Breast epithelium (tissue), 4 donors: ENCODE measurements around the gene KRTAP6-2. TPM values are rescaled to one million over a fixed set of nuclear protein-coding genes. Genes with fewer than 3 reads are reported as not detected.

Experiments used
- DNase-seq, 2 donors: peaks; one replicate each; pipeline ENCODE4 v3.0.0-alpha.2; 2019; ENCODE audit warnings: low spot score in 2 of 2
- H3K27ac ChIP-seq, 2 donors: fragments of 200-600 bp; sonication (generic) in 1 of 2; one replicate each; pipeline ENCODE4 v1.5.1; 2016 to 2019; ENCODE audit warnings: mild to moderate bottlenecking in 1 of 2
- H3K27me3 ChIP-seq, 2 donors: fragments of 200-600 bp; sonication (generic) in 1 of 2; one replicate each; pipeline versions ENCODE4 v1.5.1 to v1.6.0; 2017 to 2019; ENCODE audit warnings: control low read depth in 1 of 2, mild to moderate bottlenecking in 1 of 2
- H3K36me3 ChIP-seq: fragments of 200-600 bp; one replicate; pipeline ENCODE4 v1.5.1; 2019
- H3K4me1 ChIP-seq, 2 donors: fragments of 200-600 bp; sonication (generic); one replicate each; pipeline ENCODE4 v1.5.1; 2016 to 2019; ENCODE audit warnings: control low read depth in 1 of 2
- H3K4me3 ChIP-seq, 3 donors: fragments of 200-600 bp; sonication (generic); 1 replicate in 2 of 3; 2 replicates in 1 of 3; pipeline ENCODE4 v1.5.1; 2016 to 2019; ENCODE audit warnings: mild to moderate bottlenecking in 3 of 3, moderate library complexity in 2 of 3
- H3K9me3 ChIP-seq, 2 donors: fragments of 200-600 bp; sonication (generic) in 1 of 2; one replicate each; pipeline ENCODE4 v1.5.1; 2016 to 2019; ENCODE audit warnings: control low read depth in 1 of 2
- CTCF ChIP-seq, 3 donors: fragments of 450-650 bp; IDR thresholded peaks; one replicate each; pipeline ENCODE4 v1.5.1; 2016 to 2017; ENCODE audit warnings: antibody characterized with exemption in 3 of 3, mild to moderate bottlenecking in 3 of 3, moderate library complexity in 3 of 3
- POLR2A ChIP-seq: fragments of 450-650 bp; IDR thresholded peaks from one replicate; pipeline ENCODE4 v1.6.1; 2016; ENCODE audit warnings: antibody characterized with exemption, mild to moderate bottlenecking, moderate library complexity
- POLR2AphosphoS5 ChIP-seq, 3 donors: sonication (generic); formaldehyde crosslinking; IDR thresholded peaks; one replicate each; pipeline ENCODE4 v1.6.1; 2017; ENCODE audit warnings: antibody characterized with exemption in 3 of 3
- intact Hi-C: fragments of 100-400 bp; cut with DNase I; formaldehyde crosslinking; loops from one replicate; pipeline ENCODE4 v1.15.1; 2023; ENCODE audit warnings: low total_unique reads
- total RNA-seq, 3 donors: library from RNA; depleted of rRNA; stranded (reverse); fragments of >200 nt; gene quantifications; one replicate each; pipeline ENCODE4 v1.1.0, GENCODE V29; 2016

KRTAP6-2 gene
- total RNA-seq, 3 donors from 2014 or later, result not detected

GRCh38 chr21:30563072-30563471 lies 35.6 kb downstream of the KRTAP6-2 start:
- no peak for TF ChIP-seq POLR2A
- no peak for TF ChIP-seq POLR2AphosphoS5 (IDR thresholded peaks at IDR 0.05)
- no peak for TF ChIP-seq CTCF (IDR thresholded peaks at IDR 0.05)
- Histone ChIP-seq H3K4me3 (no peak overlapping the region), H3K4me1 (no peaks in the 10 kb centered on the region), H3K9me3 (no peaks in the 10 kb centered on the region), H3K27me3 (no peaks in the 10 kb centered on the region), H3K36me3 (no peaks in the 10 kb centered on the region), H3K27ac (no peak overlapping the region)
- no peak for DNase-seq
- intact Hi-C loops, result no loop called here

GRCh38 chr21:30561957-30562356 lies 36.7 kb downstream of the KRTAP6-2 start:
- Histone ChIP-seq H3K36me3 (no peaks in the 10 kb centered on the region), H3K27ac (no peak overlapping the region), H3K9me3 (no peaks in the 10 kb centered on the region), H3K27me3 (no peaks in the 10 kb centered on the region), H3K4me1 (no peaks in the 10 kb centered on the region), H3K4me3 (no peak overlapping the region)
- TF ChIP-seq POLR2AphosphoS5 (IDR thresholded peaks at IDR 0.05) (no peak), POLR2A (no peak), CTCF (IDR thresholded peaks at IDR 0.05) (no peak)
- no peak for DNase-seq
- intact Hi-C loops, result no loop called here

GRCh38 chr21:30561264-30561895 lies 37.3 kb downstream of the KRTAP6-2 start, which contains the start of gene KRTAP19-7:
KRTAP19-7 (minus strand) TSS chr21:30561314; CDS start chr21:30561289, 25 bp downstream.
- TF ChIP-seq CTCF (IDR thresholded peaks at IDR 0.05) (no peak), POLR2A (no peak), POLR2AphosphoS5 (IDR thresholded peaks at IDR 0.05) (no peak)
- Histone ChIP-seq H3K9me3 (no peaks in the 10 kb centered on the region), H3K27me3 (no peaks in the 10 kb centered on the region), H3K4me3 (no peak within 1 kb of the TSS), H3K4me1 (no peaks in the 10 kb centered on the region), H3K27ac (no peak within 1 kb of the TSS), H3K36me3 (no peaks in the 10 kb centered on the region)
- intact Hi-C loops, result no loop called here
- no peak for DNase-seq

GRCh38 chr21:30555095-30555494 lies 43.6 kb downstream of the KRTAP6-2 start:
- H3K36me3 ChIP-seq, result no peaks in the 10 kb centered on the region
- no peak overlapping the region for H3K4me3 ChIP-seq
- H3K4me1 ChIP-seq, result no peaks in the 10 kb centered on the region
- H3K27me3 ChIP-seq, result no peaks in the 10 kb centered on the region
- H3K27ac ChIP-seq, result no peak overlapping the region
- intact Hi-C loops, result no loop called here
- TF ChIP-seq CTCF (IDR thresholded peaks at IDR 0.05) (no peak), POLR2A (no peak), POLR2AphosphoS5 (IDR thresholded peaks at IDR 0.05) (no peak)
- no peak for DNase-seq
- peaks cover 0 to 6% of the 10 kb centered on the region in 2 donors for H3K9me3 ChIP-seq

GRCh38 chr21:30552782-30553181 lies 45.9 kb downstream of the KRTAP6-2 start:
- Histone ChIP-seq H3K4me3 (no peak overlapping the region), H3K27ac (no peak overlapping the region), H3K27me3 (no peaks in the 10 kb centered on the region), H3K9me3 (peaks cover 0 to 6% of the 10 kb centered on the region in 2 donors), H3K36me3 (no peaks in the 10 kb centered on the region), H3K4me1 (no peaks in the 10 kb centered on the region)
- TF ChIP-seq POLR2A (no peak), CTCF (IDR thresholded peaks at IDR 0.05) (no peak), POLR2AphosphoS5 (IDR thresholded peaks at IDR 0.05) (no peak)
- intact Hi-C loops, result no loop called here
- no peak for DNase-seq

Other genes starting within 250 kb of the KRTAP6-2 start
- gene KRTAP13-2, start 226.6 kb downstream of the KRTAP6-2 start, total RNA-seq, result not detected
- not detected for gene KRTAP13-1, start 202.9 kb downstream of the KRTAP6-2 start, total RNA-seq
- gene KRTAP13-3, start 173.0 kb downstream of the KRTAP6-2 start, total RNA-seq, result not detected
- gene KRTAP13-4, start 168.7 kb downstream of the KRTAP6-2 start, total RNA-seq, result not detected
- not detected for gene KRTAP15-1, start 158.6 kb downstream of the KRTAP6-2 start, total RNA-seq
- gene KRTAP19-1, start 118.5 kb downstream of the KRTAP6-2 start, total RNA-seq, result not detected
- gene KRTAP19-2, start 111.5 kb downstream of the KRTAP6-2 start, total RNA-seq, result not detected
- not detected for gene KRTAP19-3, start 106.9 kb downstream of the KRTAP6-2 start, total RNA-seq
- gene KRTAP19-4, start 101.7 kb downstream of the KRTAP6-2 start, total RNA-seq, result not detected
- gene KRTAP19-5, start 96.8 kb downstream of the KRTAP6-2 start, total RNA-seq, result not detected
- gene KRTAP19-6, start 57.0 kb downstream of the KRTAP6-2 start, total RNA-seq, result not detected
- gene KRTAP19-7, start 37.6 kb downstream of the KRTAP6-2 start, total RNA-seq, result not detected
- not detected for gene KRTAP22-2, start 8.5 kb downstream of the KRTAP6-2 start, total RNA-seq
- gene KRTAP6-3, start 6.5 kb downstream of the KRTAP6-2 start, total RNA-seq, result not detected
- not detected for gene KRTAP22-1, start 2.2 kb upstream of the KRTAP6-2 start, total RNA-seq
- gene KRTAP6-1, start 15.0 kb upstream of the KRTAP6-2 start, total RNA-seq, result not detected
- not detected for gene KRTAP20-1, start 17.5 kb upstream of the KRTAP6-2 start, total RNA-seq
- not detected for gene KRTAP20-4, start 21.7 kb upstream of the KRTAP6-2 start, total RNA-seq
- gene KRTAP20-2, start 36.3 kb upstream of the KRTAP6-2 start, total RNA-seq, result not detected
- not detected for gene KRTAP20-3, start 44.0 kb upstream of the KRTAP6-2 start, total RNA-seq
- not detected for gene KRTAP21-3, start 119.9 kb upstream of the KRTAP6-2 start, total RNA-seq
- gene KRTAP21-2, start 148.4 kb upstream of the KRTAP6-2 start, total RNA-seq, result not detected
- gene KRTAP21-1, start 156.5 kb upstream of the KRTAP6-2 start, total RNA-seq, result not detected
- not detected for gene KRTAP8-1, start 214.4 kb upstream of the KRTAP6-2 start, total RNA-seq
- gene KRTAP7-1, start 230.9 kb upstream of the KRTAP6-2 start, total RNA-seq, result not detected